Stimulated activated CD4-positive, alpha-beta T cell treated with anti-CD3 and anti-CD28 coated beads, Interleukin-4, amount 100 ng/mL, for 24 hours (primary cell): ENCODE results near the gene STAB1.

Experiments used
- DNase-seq: peaks from one replicate; pipeline ENCODE4 v3.0.0-alpha.2; 2020

Gene STAB1

GRCh38 chr3:52487788-52488691 lies 7.1 kb upstream of the STAB1 start:
- DNase-seq, result no peak

DNA sequence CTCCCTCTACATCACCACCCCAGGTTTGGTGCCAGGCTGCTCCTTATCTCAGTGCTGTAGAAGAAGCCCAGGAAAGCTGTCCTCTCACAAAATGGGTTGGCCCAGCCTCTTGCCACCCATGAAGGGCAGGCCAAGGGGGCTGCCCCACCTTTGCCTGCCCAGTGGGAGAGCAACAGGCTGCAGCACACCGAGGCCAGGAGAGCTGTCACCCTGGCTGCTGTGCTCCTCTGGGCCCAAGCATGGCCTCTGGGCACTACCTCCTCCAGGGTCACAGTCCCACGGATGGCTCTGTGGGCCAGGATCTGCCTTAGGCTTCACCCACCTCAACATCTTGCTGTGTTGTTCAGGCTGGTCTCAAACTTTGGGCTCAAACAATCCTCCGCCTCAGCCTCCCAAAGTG lies 6.4 kb upstream of the STAB1 start:
- DNase-seq, result no peak

- DNase-seq, result no peak
Observed at GRCh38 chr3:52489453-52489852, 5.7 kb upstream of the STAB1 start.

DNA sequence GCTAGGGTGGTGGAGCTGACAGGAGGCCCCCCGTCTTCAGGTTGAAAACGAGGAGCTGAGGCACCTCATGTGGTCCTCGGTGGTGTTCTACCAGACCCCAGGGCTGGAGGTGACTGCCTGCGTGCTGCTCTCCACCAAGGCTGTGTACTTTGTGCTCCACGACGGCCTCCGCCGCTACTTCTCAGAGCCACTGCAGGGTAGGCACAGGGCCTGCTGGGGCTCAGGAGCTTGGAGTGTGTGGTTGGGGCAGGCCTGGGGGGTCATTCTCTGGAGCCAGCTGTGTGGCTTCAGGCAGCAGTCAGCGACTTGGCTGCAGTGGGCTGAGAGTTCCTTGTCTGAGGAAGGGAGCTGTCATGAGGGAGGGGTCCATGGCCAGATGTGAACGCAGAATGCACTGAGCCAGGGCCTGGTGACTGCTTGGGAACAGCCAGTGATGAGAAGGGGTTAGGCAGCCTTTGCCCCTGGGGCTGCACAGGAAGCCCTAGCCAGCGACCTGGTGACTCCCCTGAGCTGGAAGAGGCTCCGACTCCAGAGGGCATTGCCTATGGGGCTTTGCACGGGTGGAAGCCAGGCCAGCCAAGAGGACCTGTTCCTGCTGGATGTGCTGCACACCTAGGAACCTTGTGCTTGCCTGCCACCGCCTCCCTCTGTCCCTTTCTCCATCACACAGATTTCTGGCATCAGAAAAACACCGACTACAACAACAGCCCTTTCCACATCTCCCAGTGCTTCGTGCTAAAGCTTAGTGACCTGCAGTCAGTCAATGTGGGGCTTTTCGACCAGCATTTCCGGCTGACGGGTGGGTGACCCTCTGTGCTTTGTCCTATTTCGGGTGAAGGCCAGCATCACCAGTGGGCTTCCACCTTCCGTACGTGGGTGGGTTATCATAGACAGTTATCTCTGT lies 4.9 kb upstream of the STAB1 start:
- no peak for DNase-seq

DNA sequence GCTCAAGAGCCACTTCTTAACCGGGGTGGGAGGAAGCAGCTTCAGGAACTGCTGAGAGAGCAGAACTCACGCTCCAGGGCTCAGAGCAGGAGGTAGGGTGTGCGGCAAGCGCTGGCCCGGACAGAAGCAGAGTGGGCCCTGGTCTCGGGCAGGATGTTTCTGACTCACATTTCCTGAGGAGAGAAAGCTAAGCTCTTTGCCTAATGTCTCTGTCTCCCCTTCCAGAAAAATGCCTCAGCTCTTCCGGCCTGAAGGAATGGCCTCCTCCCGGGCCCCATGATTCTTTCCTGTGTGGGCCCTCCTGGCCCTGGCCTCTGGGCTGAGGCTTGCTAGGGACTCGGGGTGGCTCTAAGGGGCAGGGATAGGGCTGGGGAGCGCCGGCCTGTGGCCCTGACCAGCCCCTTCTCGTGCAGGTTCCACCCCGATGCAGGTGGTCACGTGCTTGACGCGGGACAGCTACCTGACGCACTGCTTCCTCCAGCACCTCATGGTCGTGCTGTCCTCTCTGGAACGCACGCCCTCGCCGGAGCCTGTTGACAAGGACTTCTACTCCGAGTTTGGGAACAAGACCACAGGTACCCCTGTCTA lies 4.1 kb upstream of the STAB1 start:
- DNase-seq, result no peak

DNA sequence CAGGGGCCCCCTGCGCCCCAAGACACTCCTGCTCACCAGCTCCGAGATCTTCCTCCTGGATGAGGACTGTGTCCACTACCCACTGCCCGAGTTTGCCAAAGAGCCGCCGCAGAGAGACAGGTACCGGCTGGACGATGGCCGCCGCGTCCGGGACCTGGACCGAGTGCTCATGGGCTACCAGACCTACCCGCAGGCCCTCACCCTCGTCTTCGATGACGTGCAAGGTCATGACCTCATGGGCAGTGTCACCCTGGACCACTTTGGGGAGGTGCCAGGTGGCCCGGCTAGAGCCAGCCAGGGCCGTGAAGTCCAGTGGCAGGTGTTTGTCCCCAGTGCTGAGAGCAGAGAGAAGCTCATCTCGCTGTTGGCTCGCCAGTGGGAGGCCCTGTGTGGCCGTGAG lies 3.1 kb upstream of the STAB1 start:
- no peak for DNase-seq

DNA sequence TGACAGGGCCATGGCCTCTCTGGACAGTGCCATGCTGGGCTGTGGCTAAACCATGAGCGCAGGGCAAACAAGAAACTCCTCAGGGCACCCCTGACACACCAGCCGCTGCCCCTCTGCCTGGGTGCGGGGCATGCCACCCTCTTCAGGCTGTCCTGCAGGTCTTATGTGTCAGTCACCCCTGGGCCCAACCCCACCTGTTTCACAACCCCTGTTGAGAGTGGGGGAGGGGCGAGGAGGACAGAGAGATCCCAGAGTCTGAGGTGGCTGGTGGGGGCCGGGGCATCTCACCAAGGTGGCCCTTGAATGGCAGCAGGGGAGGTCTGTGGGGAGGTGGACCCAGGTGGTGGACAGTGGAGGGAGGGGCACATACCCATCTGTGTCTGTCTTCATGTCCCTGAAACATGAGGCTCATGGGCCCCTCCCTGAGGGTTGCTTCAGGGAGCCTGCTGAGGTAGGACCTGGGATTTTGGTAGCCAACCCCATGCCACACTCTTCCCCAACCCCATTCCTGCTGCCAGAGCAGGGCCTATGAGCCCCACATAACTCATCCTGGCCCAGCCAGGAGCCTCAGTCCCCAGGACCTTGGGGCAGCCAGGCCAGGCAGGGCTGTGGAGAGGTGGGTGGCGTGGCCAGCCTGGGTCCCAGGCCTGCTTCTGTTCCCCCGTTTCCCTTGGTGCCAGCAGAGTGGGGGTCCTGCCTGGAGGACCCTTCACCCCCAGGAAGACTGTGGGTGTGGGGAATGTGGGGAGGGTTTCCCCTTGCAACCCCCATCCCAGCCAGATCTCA lies 1.7 kb upstream of the STAB1 start:
- no peak for DNase-seq

DNA sequence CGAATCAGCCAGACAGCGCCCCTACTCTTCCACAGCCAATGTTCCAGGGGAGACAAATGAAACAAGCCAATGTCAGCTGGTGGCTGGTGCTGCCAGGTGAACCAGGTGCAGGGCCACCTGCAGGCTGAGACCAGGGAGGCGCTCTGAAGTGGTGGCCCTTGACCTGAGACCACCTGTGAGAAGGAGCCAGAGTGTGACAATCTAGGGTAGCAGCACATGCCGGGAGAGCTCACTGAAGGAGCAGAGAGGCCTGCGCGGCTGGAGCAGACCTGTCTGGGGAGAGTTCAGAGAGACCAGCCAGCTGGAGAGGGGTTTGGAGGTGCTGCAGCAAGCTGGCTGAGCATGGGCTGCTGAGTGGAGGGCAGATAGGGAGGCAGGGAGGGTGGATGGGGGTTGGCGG lies 693 bp upstream of the STAB1 start:
- no peak for DNase-seq

GRCh38 chr3:52495777-52496602 lies 852 bp downstream of the STAB1 start:
- DNase-seq, result no peak

GRCh38 chr3:52498137-52499054 lies 3.3 kb downstream of the STAB1 start:
- no peak for DNase-seq

GRCh38 chr3:52501046-52501445 lies 5.9 kb downstream of the STAB1 start:
- no peak for DNase-seq

- no peak for DNase-seq
Observed at GRCh38 chr3:52502001-52502400, 6.9 kb downstream of the STAB1 start.

- DNase-seq, result no peak
Observed at GRCh38 chr3:52502808-52503350, 7.7 kb downstream of the STAB1 start.

DNA sequence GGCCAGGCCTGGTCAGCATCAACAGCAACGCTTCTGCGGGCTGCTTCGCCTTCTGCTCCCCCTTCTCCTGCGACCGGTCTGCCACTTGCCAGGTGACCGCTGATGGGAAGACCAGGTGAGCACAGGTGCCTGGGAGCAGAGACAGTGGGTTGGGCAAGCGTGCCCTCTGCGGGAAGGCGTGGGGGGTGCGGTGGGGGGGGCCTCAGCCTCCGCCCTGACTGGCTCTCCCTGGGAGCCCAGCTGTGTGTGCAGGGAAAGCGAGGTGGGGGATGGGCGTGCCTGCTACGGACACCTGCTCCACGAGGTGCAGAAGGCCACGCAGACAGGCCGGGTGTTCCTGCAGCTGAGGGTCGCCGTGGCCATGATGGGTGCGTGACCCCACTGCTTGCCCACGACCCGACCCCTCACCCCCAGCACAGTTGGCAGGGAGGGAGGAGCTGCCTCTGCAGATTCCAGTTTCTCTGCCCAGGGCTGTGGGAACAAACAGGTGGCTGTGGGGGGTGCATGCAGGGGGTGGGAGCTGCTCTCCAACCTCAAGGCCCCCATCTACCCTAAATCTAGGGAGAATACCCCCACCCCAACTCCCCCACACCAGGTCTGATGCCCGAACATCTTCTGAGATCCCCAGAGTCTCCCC lies 8.8 kb downstream of the STAB1 start:
- no peak for DNase-seq

DNA sequence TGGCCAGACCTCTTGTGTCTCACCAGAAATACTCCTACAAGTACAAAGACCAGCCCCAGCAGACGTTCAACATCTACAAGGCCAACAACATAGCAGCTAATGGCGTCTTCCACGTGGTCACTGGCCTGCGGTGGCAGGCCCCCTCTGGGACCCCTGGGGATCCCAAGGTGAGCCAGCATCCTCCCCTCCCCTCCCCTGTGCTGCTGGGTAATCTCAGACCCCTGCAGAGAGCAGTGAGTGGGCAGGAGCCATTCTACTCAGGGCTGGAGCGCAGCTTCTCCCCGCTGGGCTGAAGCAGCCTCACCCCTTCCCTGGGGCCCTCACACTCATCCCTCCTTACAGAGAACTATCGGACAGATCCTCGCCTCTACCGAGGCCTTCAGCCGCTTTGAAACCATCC lies 9.8 kb downstream of the STAB1 start:
- DNase-seq, result no peak

DNA sequence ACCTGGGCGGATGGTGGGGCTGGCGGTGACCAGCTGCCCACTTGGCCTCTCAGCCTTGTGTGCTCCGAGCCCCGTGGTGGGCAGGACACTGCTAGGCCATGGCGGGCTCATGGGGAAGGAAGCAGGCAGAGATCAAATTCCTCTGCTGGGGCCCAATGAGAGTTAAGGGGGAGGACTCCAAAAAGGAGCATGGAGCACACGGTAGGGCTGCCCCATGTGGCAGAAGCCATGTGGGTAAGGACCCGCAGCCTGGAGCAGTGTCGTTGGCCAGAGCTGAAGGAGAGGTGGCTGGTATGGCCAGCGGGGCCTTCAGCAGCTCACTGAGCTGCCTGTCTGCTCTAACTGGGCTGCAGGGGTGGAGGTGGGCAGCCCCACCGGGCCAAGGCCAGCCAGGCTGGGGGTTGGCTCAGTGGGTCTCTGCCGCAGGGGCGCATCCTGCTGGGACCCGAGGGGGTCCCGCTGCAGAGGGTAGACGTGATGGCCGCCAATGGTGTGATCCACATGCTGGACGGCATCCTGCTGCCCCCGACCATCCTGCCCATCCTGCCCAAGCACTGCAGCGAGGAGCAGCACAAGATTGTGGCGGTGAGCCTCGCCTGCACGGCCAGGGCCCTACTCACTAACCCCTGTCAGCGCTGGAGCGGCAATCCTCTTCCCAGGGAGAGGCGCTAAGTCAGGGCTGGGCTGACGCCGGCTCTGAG lies 11.3 kb downstream of the STAB1 start:
- no peak for DNase-seq

DNA sequence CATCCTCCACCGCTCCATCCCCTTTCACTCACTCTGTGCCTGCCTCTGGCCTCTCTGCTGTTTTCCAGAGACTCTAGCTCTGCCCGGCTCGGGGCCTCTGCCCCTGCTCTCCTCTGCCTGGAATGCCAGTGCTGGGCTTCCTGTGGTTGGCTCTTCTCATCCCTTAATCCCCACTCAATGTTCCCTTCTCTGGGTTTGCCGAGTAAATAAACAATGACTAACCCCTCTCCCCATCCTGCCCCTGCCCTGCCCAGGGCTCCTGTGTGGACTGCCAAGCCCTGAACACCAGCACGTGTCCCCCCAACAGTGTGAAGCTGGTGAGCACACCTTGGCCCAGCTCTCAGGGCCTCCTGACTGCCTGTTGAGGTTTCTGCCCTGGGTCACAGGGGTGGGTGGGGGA lies 12.2 kb downstream of the STAB1 start:
- no peak for DNase-seq

DNA sequence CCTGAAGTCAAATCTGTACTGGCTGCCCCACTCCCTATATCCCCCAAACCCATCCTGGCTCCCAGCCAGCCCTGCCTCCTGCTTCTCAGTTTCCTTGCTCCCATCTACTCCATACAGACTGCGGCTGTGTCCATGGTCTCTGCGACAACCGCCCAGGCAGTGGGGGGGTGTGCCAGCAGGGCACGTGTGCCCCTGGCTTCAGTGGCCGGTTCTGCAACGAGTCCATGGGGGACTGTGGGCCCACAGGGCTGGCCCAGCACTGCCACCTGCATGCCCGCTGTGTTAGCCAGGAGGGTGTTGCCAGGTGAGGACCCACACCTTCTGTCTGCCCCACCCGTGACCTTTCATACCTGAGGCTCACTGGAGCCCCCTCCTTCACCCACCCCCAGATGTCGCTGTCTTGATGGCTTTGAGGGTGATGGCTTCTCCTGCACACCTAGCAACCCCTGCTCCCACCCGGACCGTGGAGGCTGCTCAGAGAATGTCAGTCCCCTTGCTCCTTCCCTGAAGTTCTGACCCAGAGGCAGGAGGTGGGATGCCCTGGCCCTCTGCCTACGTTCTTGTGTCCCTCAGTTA lies 14.7 kb downstream of the STAB1 start:
- DNase-seq, result no peak

DNA sequence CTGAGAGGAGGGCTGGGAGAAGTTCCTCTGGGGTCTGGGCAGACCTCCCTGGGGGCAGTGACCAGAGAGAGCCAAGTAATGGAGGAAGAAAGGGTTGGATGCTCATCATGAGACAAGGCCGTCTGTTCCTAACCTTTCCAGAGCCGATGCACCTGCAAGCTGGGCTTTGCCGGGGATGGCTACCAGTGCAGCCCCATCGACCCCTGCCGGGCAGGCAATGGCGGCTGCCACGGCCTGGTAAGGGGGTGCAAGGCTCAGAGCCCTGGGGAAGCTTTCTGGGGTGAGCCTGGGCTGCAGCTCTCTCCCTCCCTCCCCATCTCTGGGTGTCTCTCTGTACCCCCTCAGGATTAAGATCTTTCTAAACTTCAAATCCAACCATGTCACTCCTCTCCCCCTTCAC lies 16.4 kb downstream of the STAB1 start:
- DNase-seq, result no peak
